Caco-2 (cell line): Measurements from ENCODE around the gene OR13F1. TPM values are rescaled to one million over a fixed set of nuclear protein-coding genes. Genes with fewer than 3 reads are reported as not detected.

Source experiments
- BruUV-seq: library from RNA; stranded (reverse); fragments of 400-500 nt; replicated peaks from 2 replicates; lab custom pipeline; 2021; lab: Mats Ljungman, UMichigan
- CTCF ChIA-PET: fragments of 300-600 bp; sonication (Branson Sonifier 250); formaldehyde crosslinking; loops from one replicate; lab custom pipeline; 2022; ENCODE audit warnings: antibody characterized with exemption; lab: Charles Lee
- POLR2A ChIA-PET: fragments of 300-600 bp; sonication (Branson Sonifier 250); formaldehyde crosslinking; loops from one replicate; lab custom pipeline; 2022; ENCODE audit warnings: antibody characterized with exemption; lab: Charles Lee
- DNase-seq, 2 experiments: peaks; one replicate each; pipeline versions ENCODE4 v3.0.0 to v3.0.0-alpha.2; 2020 to 2022
- H3K27me3 ChIP-seq: replicated peaks from 2 replicates; pipeline ENCODE4 v1.6.0; 2011; ENCODE audit warnings: low read length; ENCODE audit not compliant: control insufficient read depth, insufficient read depth
- H3K36me3 ChIP-seq: 2 replicates; pipeline ENCODE4 v1.5.1; 2011; ENCODE audit warnings: low read length; ENCODE audit not compliant: control insufficient read depth, insufficient read depth
- H3K4me1 ChIP-seq: fragments of 250-450 bp; sonication (Bioruptor Pico); 2 replicates; pipeline ENCODE4 v1.5.1; 2020; ENCODE audit warnings: mild to moderate bottlenecking
- H3K4me3 ChIP-seq: 2 replicates; pipeline ENCODE4 v1.5.1; 2011; ENCODE audit warnings: low read depth, mild to moderate bottlenecking, control low read depth, low read length
- H3K9me3 ChIP-seq: fragments of 250-450 bp; sonication (Bioruptor Pico); 2 replicates; pipeline ENCODE4 v1.5.1; 2020; ENCODE audit warnings: mild to moderate bottlenecking, moderate library complexity
- H3K27ac Mint-ChIP-seq: one replicate; pipeline ENCODE4 v1.8.0; 2022; ENCODE audit warnings: mixed read lengths; ENCODE audit not compliant: unreplicated experiment
- H3K27me3 Mint-ChIP-seq: one replicate; pipeline ENCODE4 v1.8.0; 2022; ENCODE audit warnings: mixed read lengths; ENCODE audit not compliant: insufficient read depth, unreplicated experiment
- H3K36me3 Mint-ChIP-seq: one replicate; pipeline ENCODE4 v1.8.0; 2022; ENCODE audit warnings: mild to moderate bottlenecking, mixed read lengths; ENCODE audit not compliant: insufficient read depth, unreplicated experiment
- H3K4me1 Mint-ChIP-seq: one replicate; pipeline ENCODE4 v1.8.0; 2022; ENCODE audit warnings: low read depth, mixed read lengths; ENCODE audit not compliant: unreplicated experiment
- H3K4me3 Mint-ChIP-seq: one replicate; pipeline ENCODE4 v1.8.0; 2022; ENCODE audit warnings: mild to moderate bottlenecking, moderate library complexity, mixed read lengths; ENCODE audit not compliant: unreplicated experiment
- H3K9me3 Mint-ChIP-seq: one replicate; pipeline ENCODE4 v1.8.0; 2022; ENCODE audit warnings: mixed read lengths; ENCODE audit not compliant: unreplicated experiment
- CTCF ChIP-seq, 2 experiments: fragments of 200-600 bp in 1 of 2; IDR thresholded peaks; 1 replicate in 1 of 2; 2 replicates in 1 of 2; pipeline versions ENCODE4 v1.5.1 to v1.8.0; 2011 to 2022; ENCODE audit warnings: antibody characterized with exemption in 1 of 2, control low read depth in 1 of 2, inconsistent platforms in 1 of 2, low read depth in 1 of 2, low read length in 1 of 2, mild to moderate bottlenecking in 1 of 2, moderate library complexity in 1 of 2; ENCODE audit not compliant: insufficient read depth in 1 of 2, severe bottlenecking in 1 of 2, unreplicated experiment in 1 of 2
- intact Hi-C: fragments of 100-400 bp; cut with micrococcal nuclease; formaldehyde crosslinking; loops from one replicate; pipeline ENCODE4 v1.10.0; 2022; ENCODE audit not compliant: unreplicated experiment
- total RNA-seq: library from RNA; stranded (reverse); gene quantifications from 2 replicates; pipeline ENCODE4 v1.2.3, GENCODE V29; 2022

Gene OR13F1
- total RNA-seq, 1 experiment from 2014 or later: not detected

- Mint-ChIP-seq H3K36me3 (no peaks in the 10 kb centered on the region), H3K4me3 (no peak overlapping the region), H3K27me3 (no peaks in the 10 kb centered on the region), H3K4me1 (no peaks in the 10 kb centered on the region), H3K9me3 (no peaks in the 10 kb centered on the region), H3K27ac (no peak overlapping the region)
- BruUV-seq: no TSS peak
- POLR2A ChIA-PET: no interaction called here
- no peak for DNase-seq
- no peaks in the 10 kb centered on the region for H3K27me3 ChIP-seq
- H3K9me3 ChIP-seq: no peaks in the 10 kb centered on the region; the same call in 1 of the 2 replicates
- H3K36me3 ChIP-seq: no peaks in the 10 kb centered on the region
- no peaks in the 10 kb centered on the region for H3K4me1 ChIP-seq
- no peak for TF ChIP-seq CTCF (IDR thresholded peaks at IDR 0.05; ENCODE audit: insufficient read depth in 1 of 2, low read depth in 1 of 2, low read length in 1 of 2, severe bottlenecking in 1 of 2, unreplicated experiment in 1 of 2)
- intact Hi-C loops: no loop called here
- CTCF ChIA-PET: no interaction called here
- no peak overlapping the region for H3K4me3 ChIP-seq
Observed at GRCh38 chr9:104468261-104468660, 35.8 kb upstream of the OR13F1 start.

- Histone ChIP-seq H3K9me3 (no peaks in the 10 kb centered on the region), H3K4me1 (no peaks in the 10 kb centered on the region; the same call in 1 of the 2 replicates), H3K4me3 (no peak overlapping the region), H3K36me3 (no peaks in the 10 kb centered on the region), H3K27me3 (no peaks in the 10 kb centered on the region)
- peaks cover 6% of the 10 kb centered on the region for H3K27me3 Mint-ChIP-seq
- no TSS peak for BruUV-seq
- TF ChIP-seq CTCF (IDR thresholded peaks at IDR 0.05; ENCODE audit: insufficient read depth in 1 of 2, low read depth in 1 of 2, low read length in 1 of 2, severe bottlenecking in 1 of 2, unreplicated experiment in 1 of 2): no peak
- no peaks in the 10 kb centered on the region for H3K36me3 Mint-ChIP-seq
- ChIA-PET CTCF (no interaction called here), POLR2A (no interaction called here)
- no peak for DNase-seq
- H3K4me1 Mint-ChIP-seq: no peaks in the 10 kb centered on the region
- intact Hi-C loops: no loop called here
- H3K4me3 Mint-ChIP-seq: no peak overlapping the region
- no peak overlapping the region for H3K27ac Mint-ChIP-seq
- no peaks in the 10 kb centered on the region for H3K9me3 Mint-ChIP-seq
Observed at GRCh38 chr9:104482921-104483570, 21.0 kb upstream of the OR13F1 start.

- H3K4me3 ChIP-seq: no peak overlapping the region
- no TSS peak for BruUV-seq
- Mint-ChIP-seq H3K4me1 (no peaks in the 10 kb centered on the region), H3K9me3 (no peaks in the 10 kb centered on the region), H3K27ac (no peak overlapping the region), H3K27me3 (peaks cover 3% of the 10 kb centered on the region), H3K36me3 (no peaks in the 10 kb centered on the region), H3K4me3 (no peak overlapping the region)
- ChIA-PET POLR2A (no interaction called here), CTCF (no interaction called here)
- intact Hi-C loops: no loop called here
- TF ChIP-seq CTCF (IDR thresholded peaks at IDR 0.05; ENCODE audit: insufficient read depth in 1 of 2, low read depth in 1 of 2, low read length in 1 of 2, severe bottlenecking in 1 of 2, unreplicated experiment in 1 of 2): no peak
- no peak for DNase-seq
- H3K9me3 ChIP-seq: no peaks in the 10 kb centered on the region
- no peaks in the 10 kb centered on the region; the same call in 1 of the 2 replicates for H3K4me1 ChIP-seq
- H3K27me3 ChIP-seq: no peaks in the 10 kb centered on the region
- no peaks in the 10 kb centered on the region for H3K36me3 ChIP-seq
Observed at GRCh38 chr9:104485014-104485413, 19.0 kb upstream of the OR13F1 start.
